ENCODE data around the gene DCXR. TPM values are rescaled to one million over a fixed set of nuclear protein-coding genes. Genes with fewer than 3 reads are reported as not detected.

DCXR gene
- total and polyA plus RNA-seq, 2 of the 13 experiments (the other 11 are each of a cell fraction or from before 2014, with no cell fraction given), result 287 to 311 TPM

DNA sequence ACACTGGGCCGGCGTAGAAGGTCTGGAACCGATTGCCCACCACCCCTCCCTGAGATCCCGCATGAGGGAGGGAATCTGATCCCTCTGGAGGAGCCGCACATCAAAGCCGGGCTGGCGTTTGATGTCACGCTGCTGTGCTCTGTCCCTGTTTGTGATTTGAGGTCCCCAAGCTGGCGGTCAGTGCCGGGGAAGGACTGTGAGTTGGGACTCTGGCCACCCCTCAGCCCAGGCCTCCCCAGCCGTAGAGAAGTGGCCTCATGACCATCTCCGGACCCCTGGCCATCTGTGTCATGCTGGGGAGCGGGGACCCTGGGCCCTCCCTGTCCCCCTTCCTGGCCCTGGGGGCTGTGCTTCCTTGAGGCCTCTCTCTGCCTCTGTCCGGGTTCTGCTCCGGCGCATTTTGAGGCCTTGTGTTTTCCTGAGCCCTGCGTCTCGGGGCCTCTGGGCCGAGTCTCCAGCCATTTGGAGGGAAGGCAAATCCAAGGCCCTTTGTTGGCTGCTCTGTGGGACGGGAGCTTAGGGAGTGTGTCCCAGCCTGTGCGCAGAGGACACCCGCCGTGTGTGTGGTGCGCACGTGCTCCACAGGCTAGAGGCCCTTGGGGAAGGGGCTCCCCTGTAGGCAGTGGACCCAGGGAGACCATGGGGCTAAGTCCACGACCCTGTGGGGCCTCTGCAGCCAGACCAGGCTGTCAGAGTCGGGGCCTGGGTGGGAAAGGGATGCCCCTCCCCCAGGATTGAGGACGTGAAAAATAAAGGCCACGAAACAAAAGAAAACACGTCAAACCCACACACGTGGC is 45.0 kb downstream of the DCXR start (continued):
- TF ChIP-seq ZNF292 (CRISPR knock-in tag; IDR thresholded peaks at IDR 0.05; ENCODE audit: borderline replicate concordance, low read depth), result no peak
- no peak for TF ChIP-seq ZNF282 (IDR thresholded peaks at IDR 0.05; ENCODE audit: partially characterized antibody)
- TF ChIP-seq, protein P1, sequence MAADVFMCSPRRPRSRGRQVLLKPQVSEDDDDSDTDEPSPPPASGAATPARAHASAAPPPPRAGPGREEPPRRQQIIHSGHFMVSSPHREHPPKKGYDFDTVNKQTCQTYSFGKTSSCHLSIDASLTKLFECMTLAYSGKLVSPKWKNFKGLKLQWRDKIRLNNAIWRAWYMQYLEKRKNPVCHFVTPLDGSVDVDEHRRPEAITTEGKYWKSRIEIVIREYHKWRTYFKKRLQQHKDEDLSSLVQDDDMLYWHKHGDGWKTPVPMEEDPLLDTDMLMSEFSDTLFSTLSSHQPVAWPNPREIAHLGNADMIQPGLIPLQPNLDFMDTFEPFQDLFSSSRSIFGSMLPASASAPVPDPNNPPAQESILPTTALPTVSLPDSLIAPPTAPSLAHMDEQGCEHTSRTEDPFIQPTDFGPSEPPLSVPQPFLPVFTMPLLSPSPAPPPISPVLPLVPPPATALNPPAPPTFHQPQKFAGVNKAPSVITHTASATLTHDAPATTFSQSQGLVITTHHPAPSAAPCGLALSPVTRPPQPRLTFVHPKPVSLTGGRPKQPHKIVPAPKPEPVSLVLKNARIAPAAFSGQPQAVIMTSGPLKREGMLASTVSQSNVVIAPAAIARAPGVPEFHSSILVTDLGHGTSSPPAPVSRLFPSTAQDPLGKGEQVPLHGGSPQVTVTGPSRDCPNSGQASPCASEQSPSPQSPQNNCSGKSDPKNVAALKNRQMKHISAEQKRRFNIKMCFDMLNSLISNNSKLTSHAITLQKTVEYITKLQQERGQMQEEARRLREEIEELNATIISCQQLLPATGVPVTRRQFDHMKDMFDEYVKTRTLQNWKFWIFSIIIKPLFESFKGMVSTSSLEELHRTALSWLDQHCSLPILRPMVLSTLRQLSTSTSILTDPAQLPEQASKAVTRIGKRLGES (CRISPR knock-in tag; IDR thresholded peaks at IDR 0.05; ENCODE audit: borderline replicate concordance), result peak; percentile 98
- peak; percentile 93 for TF ChIP-seq REXO4 (CRISPR knock-in tag; IDR thresholded peaks at IDR 0.05; ENCODE audit: borderline replicate concordance)
- peak; percentile 98 for TF ChIP-seq MED8 (CRISPR knock-in tag; IDR thresholded peaks at IDR 0.05; ENCODE audit: insufficient replicate concordance)
- TF ChIP-seq KDM1A (CRISPR knock-in tag; IDR thresholded peaks at IDR 0.05), result peak; percentile 86; the same call in 1 of the 2 replicates
- no peak for TF ChIP-seq SP1 (IDR thresholded peaks at IDR 0.05)
- peak; percentile 78 for TF ChIP-seq SP1 (CRISPR knock-in tag; IDR thresholded peaks at IDR 0.05)
- TF ChIP-seq KAT8 (CRISPR knock-in tag; IDR thresholded peaks at IDR 0.05), result peak; percentile 41
- TF ChIP-seq GLI4 (CRISPR knock-in tag; IDR thresholded peaks at IDR 0.05; ENCODE audit: borderline replicate concordance), result peak; percentile 75; the same call in 1 of the 2 replicates
- TF ChIP-seq, protein P2, sequence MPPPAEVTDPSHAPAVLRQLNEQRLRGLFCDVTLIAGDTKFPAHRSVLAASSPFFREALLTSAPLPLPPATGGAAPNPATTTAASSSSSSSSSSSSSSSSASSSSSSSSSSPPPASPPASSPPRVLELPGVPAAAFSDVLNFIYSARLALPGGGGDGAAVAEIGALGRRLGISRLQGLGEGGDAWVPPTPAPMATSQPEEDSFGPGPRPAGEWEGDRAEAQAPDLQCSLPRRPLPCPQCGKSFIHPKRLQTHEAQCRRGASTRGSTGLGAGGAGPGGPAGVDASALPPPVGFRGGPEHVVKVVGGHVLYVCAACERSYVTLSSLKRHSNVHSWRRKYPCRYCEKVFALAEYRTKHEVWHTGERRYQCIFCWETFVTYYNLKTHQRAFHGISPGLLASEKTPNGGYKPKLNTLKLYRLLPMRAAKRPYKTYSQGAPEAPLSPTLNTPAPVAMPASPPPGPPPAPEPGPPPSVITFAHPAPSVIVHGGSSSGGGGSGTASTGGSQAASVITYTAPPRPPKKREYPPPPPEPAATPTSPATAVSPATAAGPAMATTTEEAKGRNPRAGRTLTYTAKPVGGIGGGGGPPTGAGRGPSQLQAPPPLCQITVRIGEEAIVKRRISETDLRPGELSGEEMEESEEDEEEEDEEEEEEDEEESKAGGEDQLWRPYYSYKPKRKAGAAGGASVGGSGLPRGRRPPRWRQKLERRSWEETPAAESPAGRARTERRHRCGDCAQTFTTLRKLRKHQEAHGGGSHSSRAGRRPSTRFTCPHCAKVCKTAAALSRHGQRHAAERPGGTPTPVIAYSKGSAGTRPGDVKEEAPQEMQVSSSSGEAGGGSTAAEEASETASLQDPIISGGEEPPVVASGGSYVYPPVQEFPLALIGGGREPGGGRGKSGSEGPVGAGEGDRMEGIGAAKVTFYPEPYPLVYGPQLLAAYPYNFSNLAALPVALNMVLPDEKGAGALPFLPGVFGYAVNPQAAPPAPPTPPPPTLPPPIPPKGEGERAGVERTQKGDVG (CRISPR knock-in tag; IDR thresholded peaks at IDR 0.05; ENCODE audit: borderline replicate concordance), result peak; percentile 96
- peak; percentile 84 for TF ChIP-seq PRMT3 (CRISPR knock-in tag; IDR thresholded peaks at IDR 0.05; ENCODE audit: borderline replicate concordance, low read depth)
- TF ChIP-seq, protein P3, sequence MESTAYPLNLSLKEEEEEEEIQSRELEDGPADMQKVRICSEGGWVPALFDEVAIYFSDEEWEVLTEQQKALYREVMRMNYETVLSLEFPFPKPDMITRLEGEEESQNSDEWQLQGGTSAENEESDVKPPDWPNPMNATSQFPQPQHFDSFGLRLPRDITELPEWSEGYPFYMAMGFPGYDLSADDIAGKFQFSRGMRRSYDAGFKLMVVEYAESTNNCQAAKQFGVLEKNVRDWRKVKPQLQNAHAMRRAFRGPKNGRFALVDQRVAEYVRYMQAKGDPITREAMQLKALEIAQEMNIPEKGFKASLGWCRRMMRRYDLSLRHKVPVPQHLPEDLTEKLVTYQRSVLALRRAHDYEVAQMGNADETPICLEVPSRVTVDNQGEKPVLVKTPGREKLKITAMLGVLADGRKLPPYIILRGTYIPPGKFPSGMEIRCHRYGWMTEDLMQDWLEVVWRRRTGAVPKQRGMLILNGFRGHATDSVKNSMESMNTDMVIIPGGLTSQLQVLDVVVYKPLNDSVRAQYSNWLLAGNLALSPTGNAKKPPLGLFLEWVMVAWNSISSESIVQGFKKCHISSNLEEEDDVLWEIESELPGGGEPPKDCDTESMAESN (CRISPR knock-in tag; conservative IDR thresholded peaks at IDR 0.05), result peak; percentile 74; the same call in 1 of the 2 replicates
- TF ChIP-seq ZNF460 (CRISPR knock-in tag; IDR thresholded peaks at IDR 0.05; ENCODE audit: borderline replicate concordance), result 0 out of 2 replicates have a peak, but pooled peaks have one; percentile 38
- TF ChIP-seq MLLT10 (CRISPR knock-in tag; IDR thresholded peaks at IDR 0.05), result no peak
- no peak; the same call in none of the 2 replicates for TF ChIP-seq PHF20 (CRISPR knock-in tag; IDR thresholded peaks at IDR 0.05)
- peak; percentile 86 for TF ChIP-seq ZIK1 (CRISPR knock-in tag; IDR thresholded peaks at IDR 0.05; ENCODE audit: borderline replicate concordance, low read depth)
- TF ChIP-seq NFKB2 (CRISPR knock-in tag; IDR thresholded peaks at IDR 0.05; ENCODE audit: borderline replicate concordance), result peak; percentile 98
- TF ChIP-seq MIER3 (CRISPR knock-in tag; IDR thresholded peaks at IDR 0.05; ENCODE audit: borderline replicate concordance), result peak; percentile 86; the same call in 1 of the 2 replicates
- TF ChIP-seq ZKSCAN1 (IDR thresholded peaks at IDR 0.05; ENCODE audit: low read length), result no peak
